Psoas muscle (tissue), 8 donors: ENCODE data around the gene UBE2H. TPM values are rescaled to one million over a fixed set of nuclear protein-coding genes. Genes with fewer than 3 reads are reported as not detected.

Experiments used
- ATAC-seq, 4 donors: fragments of 200-7000 bp; cut with Tn5 transposase; one replicate each; pipeline ENCODE4 v1.9.1; 2020; ENCODE audit warnings: moderate library complexity in 3 of 4, mild to moderate bottlenecking in 2 of 4
- DNase-seq, 2 donors: peaks; one replicate each; pipeline ENCODE4 v3.0.0-alpha.2; 2020
- H3K27ac ChIP-seq: fragments of 200-600 bp; one replicate; pipeline ENCODE4 v1.8.0; 2022
- H3K27me3 ChIP-seq, 3 donors: fragments of 200-600 bp in 1 of 3; one replicate each; pipeline versions ENCODE4 v1.6.1 to v1.8.0; 2013 to 2022; ENCODE audit warnings: low read length in 2 of 3, mild to moderate bottlenecking in 2 of 3, moderate library complexity in 1 of 3; ENCODE audit not compliant: insufficient read depth in 3 of 3
- H3K36me3 ChIP-seq, 2 donors: fragments of 200-600 bp in 1 of 2; one replicate each; pipeline versions ENCODE4 v1.6.1 to v1.8.0; 2013 to 2022; ENCODE audit warnings: low read depth in 1 of 2, mild to moderate bottlenecking in 1 of 2, moderate library complexity in 1 of 2; ENCODE audit not compliant: insufficient read depth in 1 of 2
- H3K4me1 ChIP-seq: fragments of 200-600 bp; one replicate; pipeline ENCODE4 v1.8.0; 2022
- H3K4me3 ChIP-seq: fragments of 200-600 bp; one replicate; pipeline ENCODE4 v1.8.0; 2022; ENCODE audit warnings: mild to moderate bottlenecking
- H3K9me3 ChIP-seq: fragments of 200-600 bp; one replicate; pipeline ENCODE4 v1.8.0; 2022
- CTCF ChIP-seq: fragments of 200-600 bp; IDR thresholded peaks from one replicate; pipeline ENCODE4 v1.8.0; 2022; ENCODE audit warnings: antibody characterized with exemption
- WGBS, 3 donors: extraction: QIAGEN DNeasy Blood & Tissue Kit; methylation state at CpG; one replicate each; pipeline versions ENCODE4 v1.1.6 to v1.1.7; 2013; 5-methylcytosine and 5-hydroxymethylcytosine counted together
- intact Hi-C, 2 donors: fragments of 100-400 bp; cut with DNase I; formaldehyde crosslinking; loops; one replicate each; pipeline versions ENCODE4 v1.11.0 to v1.14.2; 2022
- polyA plus RNA-seq, 3 donors: library from polyadenylated mRNA; stranded (reverse); fragments of 200-250 nt; gene quantifications; one replicate each; pipeline ENCODE4 v1.2.3, GENCODE V29; 2013
- total RNA-seq, 4 donors: library from RNA; stranded (reverse); fragmentation: NEBNext Ultra II Directional in 2 of 4; extraction: Animal tissue kit (Norgen Biotek cat#: 25700) in 2 of 4; gene quantifications; one replicate each; pipeline versions ENCODE4 v1.2.1 to v1.2.4, GENCODE V29; 2021 to 2023
- donor health status: healthy with polysubstance abuse.
- donor health status: DM: no; HTN: no; CAD: no; lungs with moderate emphysema.
- donor health status: Bipolar disorder and iron deficiency.
- donor health status: healthy.
- donor health status: DM: yes; HTN: yes; CAD: no.
- donor health status: DM: no; HTN: no; CAD: no.
- donor health status: DM: no; HTN: no; CAD: no.
- donor health status: DM: yes; HTN: yes; CAD: no.

UBE2H gene
- total and polyA plus RNA-seq, 7 donors, result 17.3 to 115 (median 77.3) TPM

- H3K27ac ChIP-seq, result peak overlapping the region; percentile 98
- DNase-seq (no peak), ATAC-seq (no peak)
- TF ChIP-seq CTCF, result no peak
- H3K4me1 ChIP-seq, result peaks cover 28% of the 10 kb centered on the region
- H3K9me3 ChIP-seq, result no peaks in the 10 kb centered on the region
- peak overlapping the region; percentile 1 for H3K4me3 ChIP-seq
- intact Hi-C loops, result no loop called here
- 79 to 82% (median 81%) methylated on average over 5 of the region's 5 CpGs for WGBS, 3 donors
- no peaks in the 10 kb centered on the region for H3K36me3 ChIP-seq
- no peaks in the 10 kb centered on the region for H3K27me3 ChIP-seq
Observed at GRCh38 chr7:129948338-129948737, 4.4 kb downstream of the UBE2H start.

DNA sequence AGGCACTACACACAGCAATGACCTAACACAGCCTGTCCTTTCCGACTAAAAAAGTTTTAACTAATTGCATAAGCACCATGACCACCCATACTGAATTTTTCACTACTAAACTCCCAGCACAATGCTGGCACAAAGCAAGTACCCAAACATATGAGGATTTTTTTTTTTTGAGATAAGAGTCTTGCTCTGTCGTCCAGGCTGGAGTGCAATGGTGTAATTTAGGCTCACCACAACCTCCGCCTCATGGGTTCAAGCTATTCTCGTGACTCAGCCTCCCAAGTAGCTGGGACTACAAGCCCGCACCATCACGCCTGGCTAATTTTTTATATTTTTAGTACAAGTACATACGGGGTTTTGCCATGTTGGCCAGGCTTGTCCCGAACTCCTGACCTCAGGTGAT, 5.1 kb downstream of the UBE2H start:
- H3K9me3 ChIP-seq, result no peaks in the 10 kb centered on the region
- H3K36me3 ChIP-seq, result no peaks in the 10 kb centered on the region
- intact Hi-C loops, result no loop called here
- ATAC-seq, result no peak
- no peak for TF ChIP-seq CTCF
- no peaks in the 10 kb centered on the region for H3K27me3 ChIP-seq
- peak overlapping the region; percentile 1 for H3K4me3 ChIP-seq
- peak overlapping the region; percentile 98 for H3K27ac ChIP-seq
- 35 to 54% (median 43%) methylated on average over 8 of the region's 8 CpGs for WGBS, 3 donors
- H3K4me1 ChIP-seq, result peaks cover 25% of the 10 kb centered on the region
- no peak for DNase-seq

DNA sequence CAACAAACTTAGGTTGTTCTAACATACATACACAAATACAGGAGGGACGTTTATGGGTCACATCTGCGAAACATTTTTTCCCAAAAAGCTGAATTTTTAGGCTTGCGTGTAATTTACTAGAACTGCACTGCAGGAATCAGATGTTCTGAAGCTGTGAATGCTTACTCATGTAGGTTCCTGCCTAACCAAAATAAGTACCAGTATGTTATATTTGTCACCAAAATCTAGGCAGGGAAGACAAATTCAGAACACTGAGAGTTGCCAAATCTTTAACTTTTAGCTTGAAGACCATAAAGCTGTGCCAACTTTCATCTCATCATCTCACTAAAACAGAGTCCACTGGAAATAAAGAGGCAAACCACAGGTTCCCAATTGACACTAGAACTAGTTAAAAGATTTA, 5.7 kb downstream of the UBE2H start:
- H3K36me3 ChIP-seq, result no peaks in the 10 kb centered on the region
- intact Hi-C loops, result no loop called here
- H3K9me3 ChIP-seq, result no peaks in the 10 kb centered on the region
- H3K27ac ChIP-seq, result peak overlapping the region; percentile 98
- H3K4me3 ChIP-seq, result peak overlapping the region; percentile 1
- H3K27me3 ChIP-seq, result no peaks in the 10 kb centered on the region
- 50 to 72% (median 56%) methylated on average over 3 of the region's 3 CpGs for WGBS, 3 donors
- DNase-seq, result no peak
- ATAC-seq, result no peak
- TF ChIP-seq CTCF, result no peak
- peaks cover 25% of the 10 kb centered on the region for H3K4me1 ChIP-seq

GRCh38 chr7:129946282-129946681, 6.5 kb downstream of the UBE2H start:
- H3K27ac ChIP-seq, result no peak overlapping the region
- 95 to 96% (median 95%) methylated on average over 5 of the region's 5 CpGs for WGBS, 3 donors
- ATAC-seq (no peak), DNase-seq (no peak)
- TF ChIP-seq CTCF, result no peak
- no peaks in the 10 kb centered on the region for H3K36me3 ChIP-seq
- no peak overlapping the region for H3K4me3 ChIP-seq
- intact Hi-C loops, result no loop called here
- no peaks in the 10 kb centered on the region for H3K9me3 ChIP-seq
- peaks cover 30% of the 10 kb centered on the region for H3K4me1 ChIP-seq
- H3K27me3 ChIP-seq, result no peaks in the 10 kb centered on the region

DNA sequence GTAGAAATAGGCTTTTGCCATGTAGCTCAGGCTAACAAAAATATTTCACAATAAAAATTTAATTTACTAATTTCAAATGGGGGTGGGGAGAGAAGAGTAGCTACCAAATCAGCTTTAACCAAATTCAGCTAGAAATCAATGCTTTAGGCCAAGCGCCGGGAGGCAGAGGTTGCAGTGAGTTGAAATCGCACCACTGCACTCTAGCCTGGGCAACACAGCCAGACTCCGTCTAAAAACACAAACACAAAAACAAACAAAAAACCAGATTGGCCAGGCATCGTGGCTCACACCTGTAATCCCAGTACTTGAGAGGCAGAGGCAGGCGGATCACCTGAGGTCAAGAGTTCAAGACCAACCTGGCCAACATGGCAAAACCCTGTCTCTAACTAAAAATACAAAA, 9.4 kb downstream of the UBE2H start:
- Histone ChIP-seq H3K36me3 (no peaks in the 10 kb centered on the region), H3K4me3 (no peak overlapping the region), H3K9me3 (no peaks in the 10 kb centered on the region), H3K27me3 (no peaks in the 10 kb centered on the region), H3K27ac (no peak overlapping the region), H3K4me1 (peaks cover 37% of the 10 kb centered on the region)
- no peak for DNase-seq
- 92 to 94% (median 93%) methylated on average over 6 of the region's 6 CpGs for WGBS, 3 donors
- intact Hi-C loops, result no loop called here
- no peak for TF ChIP-seq CTCF
- no peak for ATAC-seq
